Measurements from ENCODE around the gene SEC23A.
A peak's percentile ranks its signal among the peaks of the same experiment; 100 is the strongest.
"Not testable (repeated sequence)": the region's sequence is repeated elsewhere in the genome, so short reads cannot be mapped to it uniquely, and the experiment has no call there.

SEC23A gene

DNA sequence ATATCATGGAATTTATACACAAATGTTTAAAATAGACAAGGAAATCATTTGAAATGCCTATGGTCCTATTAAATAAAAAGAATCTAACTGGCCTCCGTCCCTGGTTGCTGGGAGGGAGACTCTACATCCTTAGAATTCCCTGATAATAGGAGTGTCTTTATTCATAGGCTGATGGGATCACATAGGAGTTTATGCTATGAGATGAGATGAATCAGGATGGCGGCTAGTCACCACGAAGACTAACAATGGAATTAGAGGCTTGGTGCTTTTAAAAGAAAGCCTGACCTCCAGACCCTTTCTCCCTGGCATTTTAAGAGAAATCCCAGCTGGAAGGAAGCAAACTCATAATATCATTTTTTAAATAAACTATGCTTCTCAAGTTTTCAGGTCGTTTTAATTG lies 69.7 kb downstream of the SEC23A start:
- Histone ChIP-seq H3K27me3 (ENCODE audit: control insufficient read depth, insufficient read depth, low read length, poor library complexity, severe bottlenecking) (no peaks in the 10 kb centered on the region), H3K9me3 (ENCODE audit: control insufficient read depth, low read length) (no peaks in the 10 kb centered on the region), H3K36me3 (ENCODE audit: control insufficient read depth, insufficient read depth, low read length) (peaks cover 4% of the 10 kb centered on the region), H3K4me3 (ENCODE audit: insufficient read depth, low read depth, low read length) (no peak overlapping the region), H3K4me1 (ENCODE audit: control insufficient read depth, insufficient read depth, low read length) (no peaks in the 10 kb centered on the region), H3K27ac (ENCODE audit: insufficient read depth, low read depth, low read length, poor library complexity, severe bottlenecking) (no peak overlapping the region)
- WGBS, 2 experiments: 64 to 71% methylated on average over 3 to 4 of the region's 4 CpGs

- Histone ChIP-seq H3K36me3 (ENCODE audit: control insufficient read depth, insufficient read depth, low read length) (peaks cover 4% of the 10 kb centered on the region), H3K9me3 (ENCODE audit: control insufficient read depth, low read length) (no peaks in the 10 kb centered on the region), H3K27me3 (ENCODE audit: control insufficient read depth, insufficient read depth, low read length, poor library complexity, severe bottlenecking) (no peaks in the 10 kb centered on the region), H3K4me1 (ENCODE audit: control insufficient read depth, insufficient read depth, low read length) (no peaks in the 10 kb centered on the region), H3K4me3 (ENCODE audit: insufficient read depth, low read depth, low read length) (no peak overlapping the region), H3K27ac (ENCODE audit: insufficient read depth, low read depth, low read length, poor library complexity, severe bottlenecking) (no peak overlapping the region)
- 93 to 94% methylated on average over 10 of the region's 10 CpGs for WGBS, 2 experiments
These were observed 72.8 kb downstream of the SEC23A start for GRCh38 chr14:39030209-39030608.

DNA sequence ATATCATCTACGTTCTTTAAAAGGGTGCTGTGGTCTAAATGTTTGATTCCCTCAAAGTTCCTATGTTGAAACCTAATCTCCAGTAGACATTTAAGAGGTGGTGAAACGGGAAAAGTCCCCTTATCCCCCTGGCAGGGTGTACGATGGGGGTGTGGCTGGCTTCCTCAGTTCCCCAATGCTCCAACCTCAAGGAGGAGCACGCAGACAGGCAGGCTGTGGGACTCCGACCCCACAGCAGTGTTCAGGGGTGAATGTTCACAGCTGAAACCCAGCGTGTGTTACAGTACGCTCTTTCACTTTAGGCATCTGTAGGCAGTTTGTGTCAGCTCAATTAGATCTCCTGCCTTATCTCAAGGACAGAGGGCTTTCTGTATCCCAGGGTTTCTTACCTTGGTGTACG lies 73.2 kb downstream of the SEC23A start:
- Histone ChIP-seq H3K4me3 (ENCODE audit: insufficient read depth, low read depth, low read length) (no peak overlapping the region), H3K36me3 (ENCODE audit: control insufficient read depth, insufficient read depth, low read length) (peaks cover 4% of the 10 kb centered on the region), H3K4me1 (ENCODE audit: control insufficient read depth, insufficient read depth, low read length) (no peaks in the 10 kb centered on the region), H3K9me3 (ENCODE audit: control insufficient read depth, low read length) (no peaks in the 10 kb centered on the region), H3K27ac (ENCODE audit: insufficient read depth, low read depth, low read length, poor library complexity, severe bottlenecking) (no peak overlapping the region), H3K27me3 (ENCODE audit: control insufficient read depth, insufficient read depth, low read length, poor library complexity, severe bottlenecking) (no peaks in the 10 kb centered on the region)
- WGBS, 2 experiments: 95 to 97% methylated on average over 8 of the region's 8 CpGs

- Histone ChIP-seq H3K4me3 (ENCODE audit: insufficient read depth, low read depth, low read length) (no peak overlapping the region), H3K36me3 (ENCODE audit: control insufficient read depth, insufficient read depth, low read length) (peaks cover 4% of the 10 kb centered on the region), H3K27ac (ENCODE audit: insufficient read depth, low read depth, low read length, poor library complexity, severe bottlenecking) (no peak overlapping the region), H3K27me3 (ENCODE audit: control insufficient read depth, insufficient read depth, low read length, poor library complexity, severe bottlenecking) (no peaks in the 10 kb centered on the region), H3K4me1 (ENCODE audit: control insufficient read depth, insufficient read depth, low read length) (no peaks in the 10 kb centered on the region), H3K9me3 (ENCODE audit: control insufficient read depth, low read length) (no peaks in the 10 kb centered on the region)
These were observed 74.4 kb downstream of the SEC23A start for GRCh38 chr14:39028620-39029019.

GRCh38 chr14:39025810-39026627 lies 77.0 kb downstream of the SEC23A start:
- Histone ChIP-seq H3K27me3 (ENCODE audit: control insufficient read depth, insufficient read depth, low read length, poor library complexity, severe bottlenecking) (no peaks in the 10 kb centered on the region), H3K4me1 (ENCODE audit: control insufficient read depth, insufficient read depth, low read length) (no peaks in the 10 kb centered on the region), H3K4me3 (ENCODE audit: insufficient read depth, low read depth, low read length) (no peak overlapping the region), H3K36me3 (ENCODE audit: control insufficient read depth, insufficient read depth, low read length) (peaks cover 4% of the 10 kb centered on the region), H3K9me3 (ENCODE audit: control insufficient read depth, low read length) (no peaks in the 10 kb centered on the region), H3K27ac (ENCODE audit: insufficient read depth, low read depth, low read length, poor library complexity, severe bottlenecking) (no peak overlapping the region)
- 88 to 94% methylated on average over 3 of the region's 3 CpGs for WGBS, 2 experiments

- Histone ChIP-seq H3K27ac (ENCODE audit: insufficient read depth, low read depth, low read length, poor library complexity, severe bottlenecking) (no peak overlapping the region), H3K36me3 (ENCODE audit: control insufficient read depth, insufficient read depth, low read length) (peaks cover 1% of the 10 kb centered on the region), H3K9me3 (ENCODE audit: control insufficient read depth, low read length) (no peaks in the 10 kb centered on the region), H3K4me1 (ENCODE audit: control insufficient read depth, insufficient read depth, low read length) (no peaks in the 10 kb centered on the region), H3K27me3 (ENCODE audit: control insufficient read depth, insufficient read depth, low read length, poor library complexity, severe bottlenecking) (no peaks in the 10 kb centered on the region), H3K4me3 (ENCODE audit: insufficient read depth, low read depth, low read length) (no peak overlapping the region)
- 92 to 94% methylated on average over 3 of the region's 3 CpGs for WGBS, 2 experiments
These were observed 77.7 kb downstream of the SEC23A start for GRCh38 chr14:39025250-39025809.

DNA sequence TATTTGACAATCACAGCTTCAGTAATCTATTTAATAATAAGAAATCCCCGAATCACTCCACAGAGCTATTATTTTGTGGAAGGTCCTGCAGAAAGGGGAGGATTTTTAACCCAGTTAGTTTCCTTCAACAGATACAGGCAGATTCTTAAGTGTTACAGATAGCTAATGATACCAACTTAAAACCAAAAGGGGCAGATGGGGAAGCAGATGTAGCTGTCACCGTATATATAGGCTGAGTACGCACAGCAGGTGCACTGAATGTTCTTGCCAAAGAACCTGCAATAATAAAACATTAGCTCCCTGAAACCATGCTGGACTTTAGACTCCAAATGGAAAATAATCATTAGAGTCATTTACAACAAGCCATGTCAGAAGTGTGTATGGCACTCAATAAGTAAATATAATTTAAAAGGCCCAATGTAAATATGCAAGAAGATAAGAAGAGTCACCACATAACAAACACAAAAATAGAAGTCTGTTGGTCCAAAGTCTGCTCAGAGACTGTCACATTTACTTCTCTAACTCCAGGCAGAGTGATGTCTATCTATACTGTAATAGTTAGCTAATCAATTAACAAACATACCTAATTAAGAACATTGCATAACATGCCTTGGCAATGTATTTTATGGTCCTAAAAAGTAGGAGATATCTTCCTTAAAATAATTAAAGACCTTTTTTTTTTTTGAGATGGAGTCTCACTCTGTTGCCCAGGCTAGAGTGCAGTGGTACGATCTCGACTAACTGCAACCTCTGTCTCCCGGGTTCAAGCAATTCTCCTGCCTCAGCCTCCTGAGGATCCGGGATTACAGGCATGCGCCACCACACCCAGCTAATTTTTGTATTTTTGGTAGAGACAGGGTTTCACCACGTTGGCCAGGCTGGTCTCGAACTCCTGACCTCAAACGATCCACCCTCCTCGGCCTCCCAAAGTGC lies 78.8 kb downstream of the SEC23A start:
- no peak overlapping the region for H3K27ac ChIP-seq (ENCODE audit: insufficient read depth, low read depth, low read length, poor library complexity, severe bottlenecking)
- WGBS, 2 experiments: 92% methylated on average over 11 to 12 of the region's 12 CpGs
- H3K9me3 ChIP-seq (ENCODE audit: control insufficient read depth, low read length): no peaks in the 10 kb centered on the region
- no peaks in the 10 kb centered on the region for H3K27me3 ChIP-seq (ENCODE audit: control insufficient read depth, insufficient read depth, low read length, poor library complexity, severe bottlenecking)
- H3K36me3 ChIP-seq (ENCODE audit: control insufficient read depth, insufficient read depth, low read length): no peaks in the 10 kb centered on the region
- no peaks in the 10 kb centered on the region for H3K4me1 ChIP-seq (ENCODE audit: control insufficient read depth, insufficient read depth, low read length)
- H3K4me3 ChIP-seq (ENCODE audit: insufficient read depth, low read depth, low read length): no peak overlapping the region

- H3K27me3 ChIP-seq (ENCODE audit: control insufficient read depth, insufficient read depth, low read length, poor library complexity, severe bottlenecking); H3K36me3 ChIP-seq (ENCODE audit: control insufficient read depth, insufficient read depth, low read length); H3K9me3 ChIP-seq (ENCODE audit: control insufficient read depth, low read length); H3K27ac ChIP-seq (ENCODE audit: insufficient read depth, low read depth, low read length, poor library complexity, severe bottlenecking); H3K4me1 ChIP-seq (ENCODE audit: control insufficient read depth, insufficient read depth, low read length): not testable (repeated sequence)
- peak overlapping the region; percentile 33 for H3K4me3 ChIP-seq (ENCODE audit: insufficient read depth, low read depth, low read length)
- WGBS, 2 experiments: 26 to 27% methylated on average over 32 of the region's 33 CpGs
These were observed 85.7 kb downstream of the SEC23A start for GRCh38 chr14:39017096-39018016.

DNA sequence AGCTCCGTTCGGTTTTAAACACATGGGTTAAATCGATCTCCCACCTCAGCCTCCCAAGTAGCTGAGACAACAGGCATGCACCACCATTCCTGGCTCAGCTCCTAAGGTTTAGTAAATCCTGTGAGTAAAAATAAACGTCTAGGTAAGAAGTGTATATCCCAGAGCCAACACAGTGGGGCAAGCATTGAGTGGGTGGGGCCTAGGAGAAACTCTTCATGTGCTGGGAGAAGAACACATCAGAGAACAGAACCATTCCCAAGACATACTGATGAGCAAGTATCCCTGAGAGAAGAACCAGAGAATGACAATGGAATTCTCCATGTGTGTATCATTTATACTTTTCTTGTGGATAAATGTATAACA lies 86.3 kb downstream of the SEC23A start:
- WGBS, 2 experiments: 75 to 84% methylated on average over 4 of the region's 4 CpGs
- no peaks in the 10 kb centered on the region for H3K9me3 ChIP-seq (ENCODE audit: control insufficient read depth, low read length)
- no peaks in the 10 kb centered on the region for H3K27me3 ChIP-seq (ENCODE audit: control insufficient read depth, insufficient read depth, low read length, poor library complexity, severe bottlenecking)
- H3K4me3 ChIP-seq (ENCODE audit: insufficient read depth, low read depth, low read length): peak overlapping the region; percentile 33
- H3K36me3 ChIP-seq (ENCODE audit: control insufficient read depth, insufficient read depth, low read length): no peaks in the 10 kb centered on the region
- H3K27ac ChIP-seq (ENCODE audit: insufficient read depth, low read depth, low read length, poor library complexity, severe bottlenecking): no peak overlapping the region
- H3K4me1 ChIP-seq (ENCODE audit: control insufficient read depth, insufficient read depth, low read length): no peaks in the 10 kb centered on the region
